Tibial nerve (tissue), 4 donors: ENCODE measurements around the gene CSNK1E. TPM values are rescaled to one million over a fixed set of nuclear protein-coding genes. Genes with fewer than 3 reads are reported as not detected.

Source experiments
- DNase-seq, 2 donors: peaks; one replicate each; pipeline ENCODE4 v3.0.0-alpha.2; 2019; ENCODE audit warnings: low spot score in 2 of 2
- H3K27ac ChIP-seq, 4 donors: fragments of 200-600 bp; sonication (generic) in 3 of 4; one replicate each; pipeline ENCODE4 v1.5.1; 2017 to 2019; ENCODE audit warnings: mild to moderate bottlenecking in 1 of 4
- H3K27me3 ChIP-seq, 2 donors: fragments of 200-600 bp; sonication (generic) in 1 of 2; one replicate each; pipeline versions ENCODE4 v1.5.1 to v1.6.0; 2017 to 2019
- H3K36me3 ChIP-seq, 3 donors: fragments of 200-600 bp; sonication (generic); one replicate each; pipeline ENCODE4 v1.5.1; 2018 to 2019
- H3K4me1 ChIP-seq, 4 donors: fragments of 200-600 bp; sonication (generic) in 3 of 4; one replicate each; pipeline ENCODE4 v1.5.1; 2017 to 2019
- H3K4me3 ChIP-seq, 4 donors: fragments of 200-600 bp; sonication (generic) in 3 of 4; one replicate each; pipeline ENCODE4 v1.5.1; 2017 to 2019; ENCODE audit warnings: mild to moderate bottlenecking in 1 of 4, moderate library complexity in 1 of 4
- H3K9me3 ChIP-seq, 4 donors: fragments of 200-600 bp; sonication (generic) in 3 of 4; one replicate each; pipeline ENCODE4 v1.5.1; 2017 to 2019
- CTCF ChIP-seq, 5 experiments: fragments of 200-600 bp in 3 of 5; fragments of 450-650 bp in 2 of 5; sonication (generic) in 3 of 5; IDR thresholded peaks; one replicate each; pipeline ENCODE4 v1.5.1; 2016 to 2019; ENCODE audit warnings: antibody characterized with exemption in 5 of 5, mild to moderate bottlenecking in 3 of 5, moderate library complexity in 2 of 5
- EP300 ChIP-seq, 2 donors: sonication (generic); formaldehyde crosslinking; IDR thresholded peaks; one replicate each; pipeline ENCODE4 v1.6.1; 2017; ENCODE audit warnings: antibody characterized with exemption in 2 of 2, mild to moderate bottlenecking in 1 of 2
- POLR2A ChIP-seq, 2 donors: fragments of 450-650 bp; IDR thresholded peaks; one replicate each; pipeline ENCODE4 v1.6.1; 2017; ENCODE audit warnings: antibody characterized with exemption in 2 of 2, mild to moderate bottlenecking in 2 of 2, moderate library complexity in 2 of 2
- WGBS, 2 donors: methylation state at CpG; one replicate each; pipeline ENCODE4 v1.1.5; 2018; 5-methylcytosine and 5-hydroxymethylcytosine counted together
- total RNA-seq, 4 donors: library from RNA; depleted of rRNA; stranded (reverse); fragments of >200 nt; gene quantifications; one replicate each; pipeline ENCODE4 v1.1.0, GENCODE V29; 2016

Gene CSNK1E
- total RNA-seq, 4 donors from 2014 or later = 122 to 235 (median 164) TPM

GRCh38 chr22:38317995-38318715 is 922 bp upstream of the CSNK1E start:
- 19 to 20% methylated on average over 18 of the region's 18 CpGs for WGBS, 2 donors

GRCh38 chr22:38316364-38317121 is 690 bp downstream of the CSNK1E start:
- Histone ChIP-seq H3K27me3 (no peaks in the 10 kb centered on the region), H3K9me3 (no peaks in the 10 kb centered on the region), H3K4me3 (peak overlapping the region; percentile 92 to 97 (median 94)), H3K4me1 (peaks cover 0 to 63% (median 49%) of the 10 kb centered on the region in 4 donors), H3K36me3 (peaks cover 0 to 7% (median 0%) of the 10 kb centered on the region in 3 donors), H3K27ac (peak overlapping the region; percentile 99 to 100 (median 99))
- peak; percentile 53 to 56 for DNase-seq
- WGBS, 2 donors = 0% methylated on average over 10 to 32 of the region's 52 CpGs
- TF ChIP-seq CTCF (IDR thresholded peaks at IDR 0.05) = no peak
- peak in 1 of 2 donors; percentile 76 for TF ChIP-seq POLR2A (IDR thresholded peaks at IDR 0.05)
- TF ChIP-seq EP300 (IDR thresholded peaks at IDR 0.05) = peak in 1 of 2 donors; percentile 63

More at GRCh38 chr22:38317995-38318715, 922 bp upstream of the CSNK1E start:
- H3K36me3 ChIP-seq = no peaks in the 10 kb centered on the region
- H3K9me3 ChIP-seq = no peaks in the 10 kb centered on the region
- peak overlapping the region; percentile 94 to 100 (median 97) for H3K27ac ChIP-seq
- peaks cover 0 to 47% (median 33%) of the 10 kb centered on the region in 4 donors for H3K4me1 ChIP-seq
- peak in 1 of 2 donors; percentile 60 for TF ChIP-seq EP300 (IDR thresholded peaks at IDR 0.05)
- TF ChIP-seq POLR2A (IDR thresholded peaks at IDR 0.05) = peak; percentile 25 to 39
- TF ChIP-seq CTCF (IDR thresholded peaks at IDR 0.05) = no peak
- H3K27me3 ChIP-seq = no peaks in the 10 kb centered on the region
- H3K4me3 ChIP-seq = peak overlapping the region; percentile 30 to 92 (median 42)
- DNase-seq = peak; percentile 41 to 69

- Histone ChIP-seq H3K27me3 (no peaks in the 10 kb centered on the region), H3K9me3 (no peaks in the 10 kb centered on the region), H3K4me3 (peak overlapping the region; percentile 92 to 97 (median 94)), H3K36me3 (peaks cover 0 to 7% (median 0%) of the 10 kb centered on the region in 3 donors), H3K4me1 (peaks cover 0 to 70% (median 56%) of the 10 kb centered on the region in 4 donors), H3K27ac (peak overlapping the region; percentile 99 to 100 (median 99))
- TF ChIP-seq POLR2A (IDR thresholded peaks at IDR 0.05) (no peak), CTCF (IDR thresholded peaks at IDR 0.05) (no peak), EP300 (IDR thresholded peaks at IDR 0.05) (no peak)
- 0 to 1% methylated on average over 12 of the region's 12 CpGs for WGBS, 2 donors
- DNase-seq = no peak
Observed at GRCh38 chr22:38315823-38316363, 1.3 kb downstream of the CSNK1E start.

- peak overlapping the region; percentile 92 to 97 (median 94) for H3K4me3 ChIP-seq
- 5 to 8% methylated on average over 19 to 21 of the region's 21 CpGs for WGBS, 2 donors
- peak overlapping the region; percentile 99 to 100 (median 99) for H3K27ac ChIP-seq
- peaks cover 0 to 77% (median 63%) of the 10 kb centered on the region in 4 donors for H3K4me1 ChIP-seq
- TF ChIP-seq POLR2A (IDR thresholded peaks at IDR 0.05) (no peak), CTCF (IDR thresholded peaks at IDR 0.05) (no peak), EP300 (IDR thresholded peaks at IDR 0.05) (no peak)
- H3K36me3 ChIP-seq = peaks cover 0 to 7% (median 0%) of the 10 kb centered on the region in 3 donors
- no peak for DNase-seq
- H3K27me3 ChIP-seq = no peaks in the 10 kb centered on the region
- H3K9me3 ChIP-seq = no peaks in the 10 kb centered on the region
Observed at GRCh38 chr22:38314933-38315822, 2.1 kb downstream of the CSNK1E start.
